Endothelial cell (in vitro differentiated cells): ENCODE results near the gene SNRPA. TPM values are rescaled to one million over a fixed set of nuclear protein-coding genes. Genes with fewer than 3 reads are reported as not detected.

Experiments used
- DNase-seq: peaks from one replicate; pipeline ENCODE4 v3.0.0; 2021; ENCODE audit warnings: low spot score
- H3K27ac Mint-ChIP-seq: one replicate; pipeline ENCODE4 v1.8.0; 2021; ENCODE audit warnings: mixed read lengths, inconsistent platforms; ENCODE audit not compliant: unreplicated experiment
- H3K27me3 Mint-ChIP-seq: one replicate; pipeline ENCODE4 v1.8.0; 2021; ENCODE audit warnings: mild to moderate bottlenecking, moderate library complexity, mixed read lengths, inconsistent platforms; ENCODE audit not compliant: unreplicated experiment
- H3K36me3 Mint-ChIP-seq: one replicate; pipeline ENCODE4 v1.8.0; 2021; ENCODE audit warnings: mild to moderate bottlenecking, low read depth, mixed read lengths, inconsistent platforms; ENCODE audit not compliant: unreplicated experiment
- H3K4me1 Mint-ChIP-seq: one replicate; pipeline ENCODE4 v1.8.0; 2021; ENCODE audit warnings: mild to moderate bottlenecking, mixed read lengths, inconsistent platforms; ENCODE audit not compliant: unreplicated experiment
- H3K4me3 Mint-ChIP-seq: one replicate; pipeline ENCODE4 v1.8.0; 2021; ENCODE audit warnings: mild to moderate bottlenecking, mixed read lengths, inconsistent platforms; ENCODE audit not compliant: unreplicated experiment
- H3K9me3 Mint-ChIP-seq: one replicate; pipeline ENCODE4 v1.8.0; 2021; ENCODE audit warnings: mixed read lengths, inconsistent platforms; ENCODE audit not compliant: unreplicated experiment
- total RNA-seq: library from RNA; stranded (reverse); fragmentation: NEBNext Ultra II Directional; extraction: Animal tissue kit (Norgen Biotek cat#: 25700); gene quantifications from one replicate; pipeline ENCODE4 v1.2.1, GENCODE V29; 2021; ENCODE audit not compliant: unreplicated experiment
- TF ChIP-seq, protein P1 (sequence below): fragments of 200-600 bp; sonication (generic); IDR thresholded peaks from one replicate; pipeline ENCODE4 v1.5.0; 2021; ENCODE audit warnings: antibody characterized with exemption; ENCODE audit not compliant: unreplicated experiment

The SNRPA gene
- total RNA-seq, 1 donor from 2014 or later: 101 TPM

DNA sequence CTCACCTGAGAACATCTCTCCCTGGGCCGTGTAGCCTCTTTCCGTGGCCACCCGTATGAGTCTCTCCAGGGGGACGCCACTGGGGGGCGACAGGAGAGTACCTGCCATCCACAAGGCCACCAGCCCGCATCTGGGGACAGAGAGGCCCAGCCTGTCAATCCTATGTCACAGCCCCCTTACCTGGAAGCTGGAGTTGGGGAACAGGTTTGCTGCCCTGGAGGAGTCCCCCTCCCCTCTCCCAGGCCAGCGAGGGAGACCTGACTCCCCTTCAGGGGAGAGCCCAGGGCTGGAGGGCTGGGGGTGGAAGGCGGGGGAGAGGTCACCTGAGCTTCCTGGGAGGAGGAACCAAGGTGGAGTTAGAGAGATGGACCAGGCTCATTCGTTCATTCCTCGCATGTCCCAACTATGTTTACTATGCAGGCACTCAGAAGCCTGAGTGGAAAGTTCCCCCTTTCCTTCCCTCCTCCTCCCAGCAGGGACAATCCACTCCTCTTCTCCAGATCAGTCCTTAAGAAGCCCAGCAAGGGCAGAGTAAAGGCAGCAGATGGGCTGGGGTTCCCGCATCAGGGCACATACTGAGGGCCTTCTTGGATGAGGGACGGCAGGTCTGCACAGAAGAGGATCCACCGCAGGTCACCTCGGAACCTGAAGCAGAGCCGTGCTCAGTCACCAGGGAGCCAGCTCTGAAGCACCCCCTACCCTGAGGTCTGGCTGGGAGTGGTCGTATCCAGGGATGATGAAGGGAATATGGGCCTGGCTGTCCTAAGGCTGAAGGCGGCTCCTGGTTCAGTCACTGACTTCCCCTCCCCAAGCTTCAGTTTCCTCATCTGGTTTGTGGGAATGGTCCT, 6.2 kb upstream of the SNRPA start:
- no peaks in the 10 kb centered on the region for H3K9me3 Mint-ChIP-seq
- peak; percentile 24 for DNase-seq
- TF ChIP-seq, protein P1, sequence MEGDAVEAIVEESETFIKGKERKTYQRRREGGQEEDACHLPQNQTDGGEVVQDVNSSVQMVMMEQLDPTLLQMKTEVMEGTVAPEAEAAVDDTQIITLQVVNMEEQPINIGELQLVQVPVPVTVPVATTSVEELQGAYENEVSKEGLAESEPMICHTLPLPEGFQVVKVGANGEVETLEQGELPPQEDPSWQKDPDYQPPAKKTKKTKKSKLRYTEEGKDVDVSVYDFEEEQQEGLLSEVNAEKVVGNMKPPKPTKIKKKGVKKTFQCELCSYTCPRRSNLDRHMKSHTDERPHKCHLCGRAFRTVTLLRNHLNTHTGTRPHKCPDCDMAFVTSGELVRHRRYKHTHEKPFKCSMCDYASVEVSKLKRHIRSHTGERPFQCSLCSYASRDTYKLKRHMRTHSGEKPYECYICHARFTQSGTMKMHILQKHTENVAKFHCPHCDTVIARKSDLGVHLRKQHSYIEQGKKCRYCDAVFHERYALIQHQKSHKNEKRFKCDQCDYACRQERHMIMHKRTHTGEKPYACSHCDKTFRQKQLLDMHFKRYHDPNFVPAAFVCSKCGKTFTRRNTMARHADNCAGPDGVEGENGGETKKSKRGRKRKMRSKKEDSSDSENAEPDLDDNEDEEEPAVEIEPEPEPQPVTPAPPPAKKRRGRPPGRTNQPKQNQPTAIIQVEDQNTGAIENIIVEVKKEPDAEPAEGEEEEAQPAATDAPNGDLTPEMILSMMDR: no peak
- no peak overlapping the region for H3K4me3 Mint-ChIP-seq
- H3K4me1 Mint-ChIP-seq: peaks cover 12% of the 10 kb centered on the region
- peaks cover 8% of the 10 kb centered on the region for H3K27me3 Mint-ChIP-seq
- peaks cover 4% of the 10 kb centered on the region for H3K36me3 Mint-ChIP-seq
- H3K27ac Mint-ChIP-seq: no peak overlapping the region

DNA sequence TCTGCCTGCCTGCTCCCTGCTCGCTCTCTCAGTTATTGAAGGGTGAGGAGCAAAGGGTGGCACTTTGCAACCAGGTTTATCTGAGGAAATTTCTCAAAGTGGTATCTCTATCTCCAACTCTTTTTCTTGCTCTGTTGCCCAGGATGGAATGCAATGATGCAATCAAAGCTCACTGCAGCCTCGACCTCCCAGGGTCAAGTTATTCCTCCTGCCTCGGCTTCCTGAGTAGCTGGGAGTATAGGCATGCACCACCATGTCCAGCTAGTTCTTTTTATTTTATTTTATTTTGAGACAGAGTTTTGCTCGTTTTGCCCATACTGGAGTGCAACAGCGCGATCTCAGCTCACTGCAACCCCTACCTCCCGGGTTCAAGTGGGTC, 5.6 kb upstream of the SNRPA start:
- H3K9me3 Mint-ChIP-seq: no peaks in the 10 kb centered on the region
- H3K27me3 Mint-ChIP-seq: peaks cover 11% of the 10 kb centered on the region
- no peak overlapping the region for H3K27ac Mint-ChIP-seq
- H3K36me3 Mint-ChIP-seq: peaks cover 4% of the 10 kb centered on the region
- DNase-seq: no peak
- peaks cover 17% of the 10 kb centered on the region for H3K4me1 Mint-ChIP-seq
- TF ChIP-seq, protein P1: no peak
- H3K4me3 Mint-ChIP-seq: no peak overlapping the region

DNA sequence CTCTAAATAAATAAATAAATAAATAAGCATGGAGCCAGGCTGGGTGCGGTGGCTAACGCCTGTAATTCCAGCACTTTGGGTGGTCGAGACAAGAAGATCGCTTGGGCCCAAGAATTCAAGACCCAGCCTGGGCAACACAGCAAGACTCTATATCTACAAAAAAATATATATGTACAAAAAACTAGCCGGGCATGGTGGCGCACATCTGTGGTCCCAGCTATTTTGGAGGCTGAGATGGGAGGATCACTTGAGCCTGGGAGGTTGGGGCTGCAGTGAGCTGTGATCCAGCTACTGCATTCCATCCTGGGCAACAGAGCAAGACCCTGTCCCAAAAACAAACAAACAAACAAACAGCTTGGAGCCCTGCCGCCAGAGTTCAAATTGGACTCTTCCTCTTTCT, 3.5 kb upstream of the SNRPA start:
- Mint-ChIP-seq H3K4me1 (peaks cover 31% of the 10 kb centered on the region), H3K27me3 (peaks cover 19% of the 10 kb centered on the region), H3K27ac (no peak overlapping the region), H3K9me3 (no peaks in the 10 kb centered on the region), H3K4me3 (no peak overlapping the region), H3K36me3 (peaks cover 8% of the 10 kb centered on the region)
- TF ChIP-seq, protein P1: no peak
- DNase-seq: no peak

DNA sequence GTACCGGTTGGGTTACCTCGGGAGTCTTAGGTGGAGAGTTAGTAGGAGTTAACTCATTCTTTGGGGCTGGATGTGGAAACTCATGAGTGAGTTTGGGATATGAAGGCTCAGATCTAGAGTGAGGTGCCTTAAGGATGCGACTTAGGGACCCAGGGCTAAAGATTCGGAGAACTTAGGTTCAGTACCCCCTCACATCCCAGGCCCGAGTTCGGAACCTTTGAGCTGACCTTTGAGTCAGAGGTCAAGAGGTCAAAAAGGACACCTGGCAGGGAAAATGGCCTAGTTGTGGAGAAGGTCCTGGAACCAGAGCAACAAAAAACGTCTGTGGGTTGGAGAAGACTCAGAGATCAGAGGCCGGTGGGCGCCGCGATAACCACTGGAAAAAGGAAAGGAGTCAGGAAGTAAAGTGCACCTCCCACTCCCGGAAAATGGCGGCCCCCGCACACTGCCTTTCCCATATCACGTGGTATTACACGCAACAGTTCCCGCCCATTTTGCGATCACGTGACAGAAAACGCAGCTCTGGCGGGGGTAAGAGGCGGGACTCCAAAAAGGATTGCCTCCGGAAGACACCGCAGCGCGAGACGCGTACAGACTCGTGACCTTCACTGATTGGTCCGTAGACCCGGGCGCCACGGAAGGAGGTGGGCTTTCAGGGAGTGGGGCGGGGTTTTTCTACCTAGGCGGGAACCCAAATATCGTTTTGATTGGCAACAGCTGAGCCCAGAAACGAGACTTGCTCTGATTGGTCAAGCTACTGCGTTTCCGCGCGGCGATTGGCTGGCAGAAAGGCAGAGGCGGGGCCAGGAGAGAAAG, 737 bp upstream of the SNRPA start, which contains the start of gene ACTMAP:
ACTMAP (minus strand) TSS at position 420 of the 816 bp plus-strand sequence. CDS start 674 bp downstream, outside the sequence.
- H3K27ac Mint-ChIP-seq: peak within 1 kb of the TSS; percentile 99
- peak; percentile 98 for DNase-seq
- peaks cover 44% of the 10 kb centered on the region for H3K4me1 Mint-ChIP-seq
- peak within 1 kb of the TSS; percentile 99 for H3K4me3 Mint-ChIP-seq
- TF ChIP-seq, protein P1: no peak
- peaks cover 24% of the 10 kb centered on the region for H3K27me3 Mint-ChIP-seq
- H3K9me3 Mint-ChIP-seq: no peaks in the 10 kb centered on the region
- peaks cover 19% of the 10 kb centered on the region for H3K36me3 Mint-ChIP-seq
